NCI-H2029 (cell line): ENCODE measurements around the gene PLSCR5.

Experiments
- DNase-seq: peaks from one replicate; lab custom pipeline; 2025; lab: John Stamatoyannopoulos, UW

Gene PLSCR5

DNA sequence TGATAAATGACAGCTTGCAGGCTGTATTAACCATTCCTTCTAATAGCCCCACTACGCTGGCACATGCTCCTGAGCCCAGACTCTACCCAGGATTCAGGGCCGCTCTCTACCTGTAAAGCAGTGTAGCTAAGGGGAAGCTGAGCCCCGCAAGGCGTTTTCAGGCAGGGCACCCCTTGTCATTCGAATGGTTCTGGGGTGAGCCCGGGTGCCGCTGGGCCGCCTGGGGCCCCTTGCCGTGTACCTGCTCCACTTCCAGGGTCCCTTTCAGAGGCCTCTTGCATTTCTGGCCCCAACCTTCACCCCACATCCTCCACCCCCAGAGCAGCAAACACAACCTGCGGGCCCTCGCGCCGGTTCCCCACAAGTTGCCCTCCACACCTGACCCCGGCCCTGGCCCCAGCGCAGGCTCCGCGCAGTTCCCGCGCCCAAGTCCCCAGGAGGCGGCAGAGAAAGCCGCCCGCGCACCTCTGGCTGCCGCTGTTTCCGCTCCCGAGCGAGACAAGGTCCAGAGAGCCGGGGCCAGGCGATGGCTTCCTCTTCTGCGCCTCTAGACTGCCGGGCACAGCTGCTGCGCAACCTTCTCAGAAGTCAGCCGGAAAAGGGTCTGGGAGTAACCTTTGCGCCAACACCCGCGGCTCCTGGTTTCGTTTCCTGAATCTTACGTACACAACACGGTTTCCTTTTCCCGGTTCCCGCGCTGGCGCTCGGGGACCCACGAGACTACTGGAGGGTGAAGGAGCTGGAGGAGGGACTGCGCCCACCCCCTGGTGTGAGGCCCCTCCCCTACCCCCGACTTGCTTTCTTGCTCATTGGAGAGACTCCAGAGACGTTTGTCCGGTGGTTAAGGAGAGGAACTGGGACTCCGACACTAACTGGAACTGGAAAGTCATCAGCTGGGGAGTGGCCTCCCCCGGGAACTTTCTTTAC is 60.9 kb downstream of the PLSCR5 start, which contains the start of gene PLSCR1:
Gene PLSCR1 (minus strand): TSS at position 606 of the 927 bp plus-strand sequence. CDS start 8,055 bp downstream, outside the sequence.
- DNase-seq = peak; percentile 82

DNA sequence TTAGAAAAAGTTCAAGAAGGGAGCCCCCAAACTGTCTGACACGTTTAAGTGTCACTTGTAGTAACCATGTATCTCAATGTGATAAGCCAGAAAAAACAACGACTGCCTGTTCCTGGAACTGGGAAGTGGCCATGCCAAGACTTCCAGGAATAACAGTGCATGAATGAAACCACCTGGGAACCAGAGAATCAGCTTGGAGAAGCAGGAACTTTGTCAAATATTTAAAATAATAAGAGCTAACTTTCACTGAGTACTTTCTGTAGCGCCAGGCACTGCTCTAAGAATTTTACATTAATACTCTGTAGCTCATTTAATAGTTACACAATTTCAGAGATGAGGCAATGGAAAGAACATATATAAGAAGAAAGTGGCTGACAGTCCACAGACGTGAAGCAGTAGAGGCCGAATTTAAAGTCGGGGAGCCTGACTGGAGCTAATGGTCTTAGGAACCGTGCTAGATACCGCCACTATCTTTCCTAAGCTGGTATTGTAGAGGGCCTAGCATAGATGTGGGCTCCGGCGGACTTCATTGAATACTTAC is 61.6 kb downstream of the PLSCR5 start:
- DNase-seq = peak; percentile 8

- DNase-seq = no peak
These were observed 62.2 kb downstream of the PLSCR5 start for GRCh38 chr3:146542978-146543377.

DNA sequence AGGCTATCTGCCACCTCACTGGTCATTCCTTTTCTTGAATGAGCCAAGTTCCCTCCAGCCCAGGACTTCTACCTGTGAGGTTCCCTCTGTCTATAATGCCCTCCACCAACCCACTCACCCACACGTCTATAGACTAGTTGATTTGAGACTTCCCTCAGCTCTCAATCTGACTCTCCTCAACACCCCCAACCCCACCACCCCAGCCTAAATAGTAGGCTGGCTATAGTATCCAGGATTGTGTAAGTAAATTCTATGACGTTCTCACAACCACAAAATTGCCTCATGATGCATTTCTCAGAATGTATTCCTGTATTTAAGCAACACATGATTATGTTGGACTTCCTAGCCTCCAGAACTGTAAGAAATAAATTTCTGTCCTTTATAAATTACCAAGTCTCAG is 63.0 kb downstream of the PLSCR5 start:
- no peak for DNase-seq

GRCh38 chr3:146540978-146541377 is 64.2 kb downstream of the PLSCR5 start:
- DNase-seq = no peak

DNA sequence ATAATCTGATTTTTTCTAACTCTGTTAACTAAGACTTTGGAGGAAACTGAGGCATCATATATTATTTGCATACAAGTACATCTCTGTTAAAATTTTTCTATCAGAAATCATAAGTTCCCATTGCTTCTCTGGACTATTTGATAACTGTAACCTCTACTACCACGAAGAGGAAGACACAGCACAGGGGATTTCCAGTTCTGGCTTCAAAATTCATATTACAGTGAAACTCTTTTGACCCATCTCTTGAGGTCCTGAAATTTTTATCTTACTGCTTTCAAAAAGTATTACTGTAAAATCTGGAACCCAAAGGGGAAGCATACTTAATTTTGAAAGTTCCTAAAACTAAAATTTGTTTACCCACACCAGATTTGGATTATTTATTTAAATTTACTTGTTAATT is 64.9 kb downstream of the PLSCR5 start:
- DNase-seq = no peak

GRCh38 chr3:146539315-146539714 is 65.8 kb downstream of the PLSCR5 start:
- DNase-seq = no peak

- no peak for DNase-seq
These were observed 67.5 kb downstream of the PLSCR5 start for GRCh38 chr3:146537603-146538002.

DNA sequence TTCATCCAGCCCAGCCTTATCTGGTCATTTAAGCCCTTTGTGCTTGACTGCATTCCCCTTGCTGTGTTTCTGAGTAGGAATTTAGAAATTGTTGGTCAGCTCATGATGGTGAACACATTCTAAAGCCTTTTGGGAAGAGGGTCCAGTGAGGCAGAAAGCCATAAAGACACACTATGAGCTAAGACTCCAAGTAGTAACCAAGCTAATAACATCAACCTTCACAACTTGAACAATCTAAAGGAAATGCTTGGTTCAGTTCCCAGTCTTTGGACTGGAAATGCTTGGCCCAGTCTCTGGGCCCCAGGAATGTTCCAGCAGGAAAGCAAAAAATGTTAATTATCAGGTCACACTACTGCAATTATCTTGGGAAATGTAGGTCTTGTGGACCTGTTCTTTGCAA is 68.5 kb downstream of the PLSCR5 start:
- DNase-seq = no peak
